ENCODE measurements around the gene FAT3. TPM values are rescaled to one million over a fixed set of nuclear protein-coding genes. Genes with fewer than 3 reads are reported as not detected.

The FAT3 gene
- total RNA-seq, 1 experiment from 2014 or later, result 0.02 TPM

- ChIA-PET CTCF (no interaction called here), POLR2A (no interaction called here), RAD21 (ENCODE audit: low non-redundant PET in 1 of 2, low total read pairs in 2 of 2, uncharacterized antibody in 2 of 2, unreplicated experiment in 2 of 2) (no interaction called here)
- no peak for ATAC-seq
- Histone ChIP-seq H3K27me3 (ENCODE audit: insufficient read depth, low read length) (no peaks in the 10 kb centered on the region), H3K4me2 (ENCODE audit: low read length) (no peak overlapping the region), H3K9me3 (ENCODE audit: control insufficient read depth in 1 of 2, insufficient read depth in 1 of 2, low read depth in 1 of 2, low read length in 2 of 2) (peaks cover 7 to 14% of the 10 kb centered on the region in 2 experiments; a peak in 3 of 4 replicates), H3K9ac (ENCODE audit: low read length) (no peak overlapping the region), H3K36me3 (ENCODE audit: control insufficient read depth in 1 of 2, insufficient read depth in 2 of 2, low read length in 2 of 2) (no peaks in the 10 kb centered on the region), H3K9me2 (ENCODE audit: insufficient read depth) (no peaks in the 10 kb centered on the region), H3K27ac (ENCODE audit: low read depth, low read length) (no peak overlapping the region), H4K20me1 (ENCODE audit: insufficient read depth) (no peaks in the 10 kb centered on the region), H3K4me3 (replicated peaks in 1 of 2; ENCODE audit: low read depth in 1 of 2, low read length in 2 of 2) (no peak overlapping the region), H3K79me2 (ENCODE audit: insufficient read depth, low read length) (no peaks in the 10 kb centered on the region), H2AFZ (ENCODE audit: low read depth, low read length, poor library complexity, severe bottlenecking) (no peak overlapping the region), H3K4me1 (ENCODE audit: control insufficient read depth in 1 of 2, insufficient read depth in 2 of 2, low read length in 2 of 2) (no peaks in the 10 kb centered on the region)
- intact Hi-C loops (cut with micrococcal nuclease), result no loop called here
- no peak for DNase-seq (ENCODE audit: low read depth, low spot score)
- BruUV-seq (replicated peaks), result no TSS peak
- TF ChIP-seq EGR1 (IDR thresholded peaks at IDR 0.05; ENCODE audit: low read depth) (no peak), JUND (IDR thresholded peaks at IDR 0.05) (no peak), SRF (IDR thresholded peaks at IDR 0.05; ENCODE audit: low read depth) (no peak), FOSL1 (IDR thresholded peaks at IDR 0.05; ENCODE audit: low read depth) (no peak), YY1 (IDR thresholded peaks at IDR 0.05; ENCODE audit: extremely low read depth, insufficient replicate concordance, low read depth, low read length) (no peak), MAX (IDR thresholded peaks at IDR 0.05) (no peak), EZH2 (IDR thresholded peaks at IDR 0.05) (no peak), ZFX (IDR thresholded peaks at IDR 0.05) (no peak), CEBPB (IDR thresholded peaks at IDR 0.05; ENCODE audit: low read depth) (no peak), SP1 (IDR thresholded peaks at IDR 0.05; ENCODE audit: low read depth) (no peak), REST (IDR thresholded peaks at IDR 0.05; ENCODE audit: low read depth) (no peak)
Observed at GRCh38 chr11:92253421-92253820, 28.8 kb downstream of the FAT3 start.
